SK-N-SH (cell line): Measurements from ENCODE around the gene DROSHA. TPM values are rescaled to one million over a fixed set of nuclear protein-coding genes. Genes with fewer than 3 reads are reported as not detected.

Experiments
- CTCF ChIA-PET: fragments of 300-600, 350-600 bp; formaldehyde crosslinking; extraction: SDS; loops from one replicate; lab custom pipeline; 2021; lab: Yijun Ruan, JAX
- POLR2A ChIA-PET: fragments of 350-600 bp; sonication (Branson Sonifier 250); formaldehyde crosslinking; extraction: SDS; loops from one replicate; lab custom pipeline; 2020; ENCODE audit warnings: antibody characterized with exemption, inconsistent platforms; lab: Yijun Ruan, JAX
- DNase-seq: peaks from one replicate; pipeline ENCODE4 v3.0.0; 2012
- H2AFZ ChIP-seq: fragments of 200-600 bp; sonication (generic); 2 replicates; pipeline ENCODE4 v1.8.1; 2016; ENCODE audit warnings: antibody characterized with exemption, mild to moderate bottlenecking, low read depth
- H3F3A ChIP-seq: fragments of 200-600 bp; sonication (generic); replicated peaks from 2 replicates; pipeline ENCODE3; 2016; ENCODE audit warnings: antibody characterized with exemption, mild to moderate bottlenecking; ENCODE audit not compliant: insufficient read depth
- H3K27ac ChIP-seq, 2 experiments: fragments of 200-500 bp in 1 of 2; fragments of 200-600 bp in 1 of 2; sonication (Bioruptor generic) in 1 of 2; sonication (generic), shearing (Covaris generic) in 1 of 2; 2 replicates each; pipeline versions ENCODE4 v1.5.1 to v1.6.1; 2014 to 2016; ENCODE audit warnings: low read depth in 2 of 2, inconsistent platforms in 1 of 2, low read length in 1 of 2, mild to moderate bottlenecking in 1 of 2, mixed read lengths in 1 of 2
- H3K27me3 ChIP-seq: fragments of 200-600 bp; sonication (generic), shearing (Covaris generic); 2 replicates; pipeline ENCODE4 v1.6.1; 2016; ENCODE audit warnings: mixed run types; ENCODE audit not compliant: insufficient read depth
- H3K36me3 ChIP-seq, 2 experiments: fragments of 200-500 bp in 1 of 2; fragments of 200-600 bp in 1 of 2; sonication (Bioruptor generic) in 1 of 2; sonication (generic) in 1 of 2; replicated peaks in 1 of 2; 2 replicates each; pipeline versions ENCODE3 to v1.5.1; 2014 to 2016; ENCODE audit warnings: low read length in 1 of 2, mild to moderate bottlenecking in 1 of 2; ENCODE audit not compliant: insufficient read depth in 2 of 2, control insufficient read depth in 1 of 2
- H3K4me1 ChIP-seq, 2 experiments: fragments of 200-500 bp in 1 of 2; fragments of 200-600 bp in 1 of 2; sonication (Bioruptor generic) in 1 of 2; sonication (generic), shearing (Covaris generic) in 1 of 2; 2 replicates each; pipeline versions ENCODE4 v1.5.1 to v1.6.1; 2014 to 2016; ENCODE audit warnings: low read depth in 1 of 2, low read length in 1 of 2, mixed run types in 1 of 2; ENCODE audit not compliant: insufficient read depth in 2 of 2, control insufficient read depth in 1 of 2
- H3K4me2 ChIP-seq: fragments of 200-600 bp; sonication (generic), shearing (Covaris generic); 2 replicates; pipeline ENCODE4 v1.6.1; 2017; ENCODE audit warnings: mixed run types
- H3K4me3 ChIP-seq, 2 experiments: fragments of 200-500 bp in 1 of 2; fragments of 200-600 bp in 1 of 2; sonication (Bioruptor generic) in 1 of 2; sonication (generic), shearing (Covaris generic) in 1 of 2; 2 replicates each; pipeline versions ENCODE4 v1.5.1 to v1.8.1; 2014 to 2016; ENCODE audit warnings: low read depth in 2 of 2, inconsistent platforms in 1 of 2, low read length in 1 of 2, mild to moderate bottlenecking in 1 of 2, mixed read lengths in 1 of 2, moderate library complexity in 1 of 2
- H3K79me2 ChIP-seq: fragments of 200-600 bp; sonication (generic); 2 replicates; pipeline ENCODE4 v1.8.1; 2017; ENCODE audit warnings: mild to moderate bottlenecking; ENCODE audit not compliant: insufficient read depth
- H3K9ac ChIP-seq: fragments of 200-600 bp; sonication (generic); 2 replicates; pipeline ENCODE4 v1.6.1; 2017; ENCODE audit warnings: mixed run types
- H3K9me2 ChIP-seq: fragments of 200-600 bp; sonication (generic); 2 replicates; pipeline ENCODE4 v1.6.1; 2017; ENCODE audit warnings: mixed run types
- H3K9me3 ChIP-seq: fragments of 200-600 bp; sonication (generic); 2 replicates; pipeline ENCODE4 v1.6.1; 2017; ENCODE audit warnings: mixed run types, mild to moderate bottlenecking, moderate library complexity
- H4K20me1 ChIP-seq: fragments of 200-600 bp; sonication (generic); 2 replicates; pipeline ENCODE4 v1.6.1; 2017; ENCODE audit warnings: mild to moderate bottlenecking, mixed run types; ENCODE audit not compliant: insufficient read depth
- CHD2 ChIP-seq: fragments of 150-350 bp; IDR thresholded peaks from 2 replicates; pipeline ENCODE4 v1.6.1; 2018; ENCODE audit warnings: low read length; ENCODE audit not compliant: partially characterized antibody
- GATA2 ChIP-seq: sonication (generic); formaldehyde crosslinking; IDR thresholded peaks from 2 replicates; pipeline ENCODE4 v1.5.0; 2020; ENCODE audit warnings: mild to moderate bottlenecking, missing genetic modification reagents
- NRF1 ChIP-seq: IDR thresholded peaks from 2 replicates; pipeline ENCODE4 v1.6.1; 2012; ENCODE audit warnings: low read depth, mild to moderate bottlenecking, low read length
- RCOR1 ChIP-seq: fragments of 150-350 bp; IDR thresholded peaks from 2 replicates; pipeline ENCODE4 v1.6.1; 2017; ENCODE audit warnings: antibody characterized with exemption, low read length
- TCF12 ChIP-seq: IDR thresholded peaks from 2 replicates; pipeline ENCODE4 v1.4.0; 2012
- USF1 ChIP-seq: IDR thresholded peaks from 2 replicates; pipeline ENCODE4 v1.4.0; 2012; ENCODE audit warnings: low read depth, borderline replicate concordance
- USF2 ChIP-seq: fragments of 150-350 bp; IDR thresholded peaks from 2 replicates; pipeline ENCODE4 v1.6.1; 2017; ENCODE audit warnings: antibody characterized with exemption, low read length, low read depth, borderline replicate concordance
- YY1 ChIP-seq: IDR thresholded peaks from 2 replicates; pipeline ENCODE4 v1.4.0; 2012; ENCODE audit warnings: low read depth, mild to moderate bottlenecking
- ZBTB33 ChIP-seq: IDR thresholded peaks from 2 replicates; pipeline ENCODE4 v1.4.0; 2012; ENCODE audit warnings: low read depth, borderline replicate concordance
- WGBS: methylation state at CpG from one replicate; pipeline ENCODE4 v1.1.6; 2017; ENCODE audit warnings: low lambda C conversion rate; 5-methylcytosine and 5-hydroxymethylcytosine counted together
- polyA plus RNA-seq, 3 experiments: library from polyadenylated mRNA; depleted of rRNA; stranded (reverse); fragments of >200 nt; gene quantifications; 2 replicates each; pipeline ENCODE4 v1.2.3, GENCODE V29; 2012
- TF ChIP-seq, protein P1 (sequence below): fragments of 150-350 bp; IDR thresholded peaks from 2 replicates; pipeline ENCODE4 v1.6.1; 2016; ENCODE audit warnings: mild to moderate bottlenecking, low read depth, low read length
- TF ChIP-seq, protein P2 (sequence below): IDR thresholded peaks from 2 replicates; pipeline ENCODE4 v1.4.0; 2012; ENCODE audit warnings: low read depth
- TF ChIP-seq, protein P3 (sequence below): IDR thresholded peaks from 2 replicates; pipeline ENCODE4; 2012

The DROSHA gene
- polyA plus RNA-seq, 1 of the 3 experiments (the other 2 are of a cell fraction) = 49.3 TPM

DNA sequence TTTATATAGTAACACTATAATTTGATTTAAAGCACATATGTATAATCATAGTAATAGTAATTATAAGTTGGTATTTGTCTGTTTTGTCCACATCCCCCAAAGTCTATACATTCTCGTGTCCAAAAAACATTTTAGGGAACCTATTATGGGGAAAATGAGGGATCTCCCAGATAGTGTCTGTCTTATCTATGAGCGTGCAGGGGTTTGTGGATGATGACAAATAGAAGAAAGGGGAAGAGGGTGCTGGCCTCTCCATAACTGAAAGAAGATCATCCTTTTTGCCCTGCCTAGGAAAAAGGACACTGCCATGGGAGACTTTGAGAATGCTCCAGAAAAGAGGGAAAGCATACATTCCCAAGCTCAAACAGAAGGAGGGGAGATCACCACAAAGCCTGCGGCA lies 45.5 kb upstream of the DROSHA start (continued):
- TF ChIP-seq ZBTB33 (no peak), USF2 (no peak)
- TF ChIP-seq, all 33 proteins: peak for 0

DNA sequence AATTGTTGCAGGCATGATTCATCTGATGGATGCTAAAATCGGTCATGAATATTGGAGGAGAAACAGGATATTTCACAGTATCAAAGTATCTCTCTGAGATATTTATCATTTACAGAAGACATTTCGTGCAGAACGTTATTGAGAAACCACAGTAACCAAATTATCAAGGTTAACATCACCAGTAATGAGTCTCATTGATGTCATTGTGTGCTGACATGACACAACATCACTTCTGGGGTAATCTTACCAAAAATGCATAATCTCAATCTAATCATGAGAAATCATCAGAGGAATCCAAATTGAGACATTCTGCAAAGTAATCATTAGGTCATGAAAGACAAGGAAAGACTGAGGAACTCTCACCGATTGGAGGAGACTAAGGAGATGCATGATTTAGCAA lies 42.9 kb upstream of the DROSHA start:
- TF ChIP-seq, protein P1, sequence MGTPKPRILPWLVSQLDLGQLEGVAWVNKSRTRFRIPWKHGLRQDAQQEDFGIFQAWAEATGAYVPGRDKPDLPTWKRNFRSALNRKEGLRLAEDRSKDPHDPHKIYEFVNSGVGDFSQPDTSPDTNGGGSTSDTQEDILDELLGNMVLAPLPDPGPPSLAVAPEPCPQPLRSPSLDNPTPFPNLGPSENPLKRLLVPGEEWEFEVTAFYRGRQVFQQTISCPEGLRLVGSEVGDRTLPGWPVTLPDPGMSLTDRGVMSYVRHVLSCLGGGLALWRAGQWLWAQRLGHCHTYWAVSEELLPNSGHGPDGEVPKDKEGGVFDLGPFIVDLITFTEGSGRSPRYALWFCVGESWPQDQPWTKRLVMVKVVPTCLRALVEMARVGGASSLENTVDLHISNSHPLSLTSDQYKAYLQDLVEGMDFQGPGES = no peak
- TF ChIP-seq USF1 (no peak), TCF12 (no peak), USF2 (no peak)
- Histone ChIP-seq H2AFZ (no peak overlapping the region), H3K4me3 (no peak overlapping the region), H3K9me2 (no peaks in the 10 kb centered on the region), H4K20me1 (no peaks in the 10 kb centered on the region), H3K27ac (no peak overlapping the region), H3K36me3 (no peaks in the 10 kb centered on the region), H3K9me3 (no peaks in the 10 kb centered on the region), H3F3A (no peaks in the 10 kb centered on the region), H3K4me1 (no peaks in the 10 kb centered on the region), H3K9ac (no peak overlapping the region), H3K27me3 (no peaks in the 10 kb centered on the region), H3K79me2 (no peaks in the 10 kb centered on the region), H3K4me2 (no peak overlapping the region)
- no peak for DNase-seq
- ChIA-PET POLR2A (no interaction called here), CTCF (interaction anchor here (0.8 to 2.7 kb wide), 4 partner anchors 12 to 518 kb away, joined by 3 to 8 read pairs (median 4); no protein-coding TSS in a partner anchor)
- WGBS = 16% methylated on average over 4 of the region's 4 CpGs

- H3K4me1 ChIP-seq = no peaks in the 10 kb centered on the region
- H4K20me1 ChIP-seq = no peaks in the 10 kb centered on the region
- ChIA-PET POLR2A (no interaction called here), CTCF (interaction anchor here (0.8 to 2.7 kb wide), 4 partner anchors 11 to 503 kb away, joined by 3 to 8 read pairs (median 3); no protein-coding TSS in a partner anchor)
- H3K9me2 ChIP-seq = no peaks in the 10 kb centered on the region
- H3K27me3 ChIP-seq = no peaks in the 10 kb centered on the region
- H3F3A ChIP-seq = no peaks in the 10 kb centered on the region
- H3K9me3 ChIP-seq = no peaks in the 10 kb centered on the region
- no peak overlapping the region for H3K4me3 ChIP-seq
- no peaks in the 10 kb centered on the region for H3K36me3 ChIP-seq
- no peak overlapping the region for H3K9ac ChIP-seq
- no peak for DNase-seq
- no peak overlapping the region for H3K4me2 ChIP-seq
- H2AFZ ChIP-seq = no peak overlapping the region
- no peak overlapping the region for H3K27ac ChIP-seq
- 76% methylated on average over 10 of the region's 10 CpGs for WGBS
- no peaks in the 10 kb centered on the region for H3K79me2 ChIP-seq
- TF ChIP-seq RCOR1 (no peak), USF1 (no peak), ZBTB33 (no peak), CHD2 (no peak), NRF1 (no peak), YY1 (no peak), GATA2 (CRISPR knock-in tag) (no peak)
- TF ChIP-seq, protein P2, sequence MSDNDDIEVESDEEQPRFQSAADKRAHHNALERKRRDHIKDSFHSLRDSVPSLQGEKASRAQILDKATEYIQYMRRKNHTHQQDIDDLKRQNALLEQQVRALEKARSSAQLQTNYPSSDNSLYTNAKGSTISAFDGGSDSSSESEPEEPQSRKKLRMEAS = no peak
- TF ChIP-seq, protein P3, sequence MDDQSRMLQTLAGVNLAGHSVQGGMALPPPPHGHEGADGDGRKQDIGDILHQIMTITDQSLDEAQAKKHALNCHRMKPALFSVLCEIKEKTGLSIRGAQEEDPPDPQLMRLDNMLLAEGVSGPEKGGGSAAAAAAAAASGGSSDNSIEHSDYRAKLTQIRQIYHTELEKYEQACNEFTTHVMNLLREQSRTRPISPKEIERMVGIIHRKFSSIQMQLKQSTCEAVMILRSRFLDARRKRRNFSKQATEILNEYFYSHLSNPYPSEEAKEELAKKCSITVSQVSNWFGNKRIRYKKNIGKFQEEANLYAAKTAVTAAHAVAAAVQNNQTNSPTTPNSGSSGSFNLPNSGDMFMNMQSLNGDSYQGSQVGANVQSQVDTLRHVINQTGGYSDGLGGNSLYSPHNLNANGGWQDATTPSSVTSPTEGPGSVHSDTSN = no peak
Observed at GRCh38 chr5:31573494-31574142, 41.7 kb upstream of the DROSHA start.
